ENCODE measurements around the gene IFIT1B.

Gene IFIT1B

DNA sequence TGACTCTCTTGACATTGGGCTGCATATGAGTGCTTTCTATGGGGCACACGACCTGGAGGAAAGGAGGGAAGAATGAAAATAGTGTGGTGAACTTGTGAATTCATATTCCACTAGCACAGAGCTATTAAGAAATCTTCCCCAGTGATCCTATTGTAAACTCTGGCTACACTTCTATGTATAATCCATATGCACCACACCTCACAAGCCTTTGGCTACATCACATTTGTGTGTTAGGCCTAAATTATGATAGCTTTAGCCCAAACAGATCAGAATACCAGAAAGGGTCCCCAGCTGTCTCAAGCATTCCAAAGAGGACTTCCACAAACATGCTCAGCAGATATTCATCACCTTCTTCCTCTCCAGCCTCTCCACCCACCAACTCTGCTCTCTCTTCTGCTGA lies 9.7 kb upstream of the IFIT1B start:
- no peaks in the 10 kb centered on the region for H3K27me3 ChIP-seq (replicated peaks in 2 of 5; ENCODE audit: control insufficient read depth in 4 of 5, insufficient read depth in 5 of 5, low read length in 4 of 5)
- DNase-seq, result no peak
- H3K36me3 ChIP-seq (ENCODE audit: control insufficient read depth in 4 of 4, insufficient read depth in 4 of 4, low read length in 3 of 4), result no peaks in the 10 kb centered on the region
- H3K27ac ChIP-seq (ENCODE audit: insufficient read depth in 1 of 2, low read depth in 1 of 2, low read length in 2 of 2, poor library complexity in 1 of 2, severe bottlenecking in 2 of 2), result no peak overlapping the region
- no peaks in the 10 kb centered on the region for H3K9me3 ChIP-seq (ENCODE audit: control extremely low read depth in 1 of 5, control insufficient read depth in 4 of 5, insufficient read depth in 2 of 5, low read depth in 1 of 5, low read length in 4 of 5)
- ChIA-PET CTCF (interaction anchor here (0.7 to 3.8 kb wide), 14 partner anchors 9 to 158 kb away, joined by 3 to 35 read pairs (median 6); partner anchors contain the start of gene IFIT2), POLR2A (no interaction called here)
- no CpG with 5 or more reads among the region's 1 CpG for WGBS (ENCODE audit: insufficient coverage)
- H3K4me1 ChIP-seq (ENCODE audit: control extremely low read depth in 1 of 4, control insufficient read depth in 4 of 4, insufficient read depth in 4 of 4, low read length in 3 of 4), result peaks cover 10 to 38% (median 21%) of the 10 kb centered on the region in 4 experiments
- no peak overlapping the region for H3K4me3 ChIP-seq (ENCODE audit: control insufficient read depth in 1 of 7, extremely low read depth in 1 of 7, insufficient read depth in 4 of 7, low read depth in 2 of 7, low read length in 6 of 7)

DNA sequence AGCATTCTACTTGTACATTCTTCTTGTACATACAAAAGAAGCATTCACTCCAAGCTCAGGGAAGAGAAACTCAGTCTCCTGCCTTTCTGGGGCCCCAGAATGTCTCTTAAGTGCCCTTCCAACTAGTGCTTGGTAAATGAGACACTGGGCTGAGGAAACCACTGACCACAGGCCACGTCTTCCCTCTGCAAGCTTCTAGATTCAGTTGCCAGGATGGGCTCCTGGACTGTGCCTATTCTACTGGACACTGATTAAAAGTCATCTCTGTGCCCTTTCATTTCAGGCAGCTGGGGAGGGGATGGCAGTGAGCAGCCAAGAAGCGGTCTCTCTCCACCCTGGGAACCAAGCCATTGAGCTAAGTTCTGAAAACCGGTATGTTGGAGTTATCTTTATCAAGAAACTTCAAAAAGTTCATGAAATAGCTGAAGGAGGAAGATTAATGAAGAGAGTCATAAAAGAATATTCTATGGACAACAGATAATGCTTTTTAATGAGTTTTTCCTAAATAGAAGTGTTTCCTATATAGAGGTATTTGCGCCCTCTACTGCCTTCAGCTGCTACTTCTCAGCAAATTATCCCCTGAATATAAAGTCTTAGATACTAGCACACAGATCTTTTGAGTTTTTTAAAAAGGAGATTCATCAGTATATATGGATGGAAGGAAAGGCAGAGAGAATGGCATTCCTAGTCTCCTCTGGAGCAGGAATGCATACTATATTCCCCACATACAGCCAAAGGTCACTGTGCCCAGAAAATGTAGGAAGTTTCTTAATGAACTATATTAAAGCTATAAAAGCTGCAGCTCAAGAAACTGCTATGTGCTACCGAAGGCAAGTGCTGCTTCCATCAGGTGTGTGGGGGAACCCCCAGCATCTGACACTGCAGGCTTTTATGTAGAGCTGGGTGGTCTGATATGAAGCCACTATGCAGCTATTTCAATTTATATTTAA lies 8.4 kb upstream of the IFIT1B start:
- peaks cover 10 to 41% (median 19%) of the 10 kb centered on the region in 4 experiments for H3K4me1 ChIP-seq (ENCODE audit: control extremely low read depth in 1 of 4, control insufficient read depth in 4 of 4, insufficient read depth in 4 of 4, low read length in 3 of 4)
- 50% methylated on average over 2 of the region's 5 CpGs for WGBS (ENCODE audit: insufficient coverage)
- H3K36me3 ChIP-seq (ENCODE audit: control insufficient read depth in 4 of 4, insufficient read depth in 4 of 4, low read length in 3 of 4), result no peaks in the 10 kb centered on the region
- H3K27me3 ChIP-seq (replicated peaks in 2 of 5; ENCODE audit: control insufficient read depth in 4 of 5, insufficient read depth in 5 of 5, low read length in 4 of 5), result no peaks in the 10 kb centered on the region
- no peaks in the 10 kb centered on the region for H3K9me3 ChIP-seq (ENCODE audit: control extremely low read depth in 1 of 5, control insufficient read depth in 4 of 5, insufficient read depth in 2 of 5, low read depth in 1 of 5, low read length in 4 of 5)
- CTCF ChIA-PET, result interaction anchor here (0.7 to 3.8 kb wide), 35 partner anchors 8 to 152 kb away, joined by 3 to 35 read pairs (median 6); partner anchors contain the start of genes IFIT1, IFIT1B, IFIT2 and IFIT3
- H3K4me3 ChIP-seq (ENCODE audit: control insufficient read depth in 1 of 7, extremely low read depth in 1 of 7, insufficient read depth in 4 of 7, low read depth in 2 of 7, low read length in 6 of 7), result peak overlapping the region in 1 of 7 experiments; percentile 11
- no peak overlapping the region for H3K27ac ChIP-seq (ENCODE audit: insufficient read depth in 1 of 2, low read depth in 1 of 2, low read length in 2 of 2, poor library complexity in 1 of 2, severe bottlenecking in 2 of 2)
- peak in 2 of 3 donors; percentile 54 to 55 for DNase-seq
- POLR2A ChIA-PET, result interaction anchor here (0.9 to 1.0 kb wide), 2 partner anchors 23 to 118 kb away, joined by 3 to 4 read pairs; partner anchors contain the start of gene LIPA

DNA sequence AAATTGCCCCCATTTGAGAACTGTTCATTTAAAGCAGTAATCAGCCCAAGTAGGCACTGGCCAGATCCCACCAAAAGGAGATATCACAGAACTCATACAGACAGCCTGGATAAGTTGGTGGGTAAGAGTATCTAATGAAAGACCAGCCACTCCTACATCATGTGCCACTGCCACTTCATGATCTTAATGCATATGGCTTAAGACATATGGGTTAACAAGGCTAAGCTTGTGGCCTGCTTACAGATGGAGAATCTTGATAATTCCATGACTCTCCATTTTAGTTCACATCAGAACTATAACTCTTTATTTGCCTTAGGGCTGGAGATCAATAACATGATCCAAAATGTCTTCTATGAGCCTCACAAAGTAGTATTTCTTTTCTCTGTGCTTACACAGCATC lies 6.8 kb upstream of the IFIT1B start:
- H3K9me3 ChIP-seq (ENCODE audit: control extremely low read depth in 1 of 5, control insufficient read depth in 4 of 5, insufficient read depth in 2 of 5, low read depth in 1 of 5, low read length in 4 of 5), result no peaks in the 10 kb centered on the region
- ChIA-PET POLR2A (no interaction called here), CTCF (interaction anchor here (1.0 to 3.8 kb wide), 8 partner anchors 8 to 157 kb away, joined by 3 to 24 read pairs (median 6); no protein-coding TSS in a partner anchor)
- H3K27ac ChIP-seq (ENCODE audit: insufficient read depth in 1 of 2, low read depth in 1 of 2, low read length in 2 of 2, poor library complexity in 1 of 2, severe bottlenecking in 2 of 2), result no peak overlapping the region
- H3K27me3 ChIP-seq (replicated peaks in 2 of 5; ENCODE audit: control insufficient read depth in 4 of 5, insufficient read depth in 5 of 5, low read length in 4 of 5), result no peaks in the 10 kb centered on the region
- no peak for DNase-seq
- H3K4me3 ChIP-seq (ENCODE audit: control insufficient read depth in 1 of 7, extremely low read depth in 1 of 7, insufficient read depth in 4 of 7, low read depth in 2 of 7, low read length in 6 of 7), result no peak overlapping the region
- no peaks in the 10 kb centered on the region for H3K36me3 ChIP-seq (ENCODE audit: control insufficient read depth in 4 of 4, insufficient read depth in 4 of 4, low read length in 3 of 4)
- H3K4me1 ChIP-seq (ENCODE audit: control extremely low read depth in 1 of 4, control insufficient read depth in 4 of 4, insufficient read depth in 4 of 4, low read length in 3 of 4), result peaks cover 10 to 49% (median 23%) of the 10 kb centered on the region in 4 experiments

DNA sequence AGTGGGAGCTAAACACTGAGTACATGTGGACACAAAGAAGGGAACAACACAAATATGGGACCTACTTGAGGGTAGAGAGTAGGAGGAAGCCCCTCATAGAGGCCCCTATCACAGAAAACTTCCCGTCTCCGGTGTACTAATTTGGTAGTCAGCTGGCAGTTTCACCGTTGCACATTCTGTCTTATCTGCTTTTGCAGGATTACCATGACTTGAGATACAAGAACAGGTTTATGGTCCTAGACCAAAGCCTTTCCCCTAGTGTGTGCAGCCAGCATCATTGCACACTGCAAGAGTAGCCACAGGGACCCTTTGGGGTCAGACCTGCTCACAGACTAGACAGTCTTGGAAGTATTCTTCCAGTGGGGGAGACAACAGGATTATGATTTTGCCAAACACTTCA lies 5.9 kb upstream of the IFIT1B start:
- Histone ChIP-seq H3K9me3 (ENCODE audit: control extremely low read depth in 1 of 5, control insufficient read depth in 4 of 5, insufficient read depth in 2 of 5, low read depth in 1 of 5, low read length in 4 of 5) (no peaks in the 10 kb centered on the region), H3K36me3 (ENCODE audit: control insufficient read depth in 4 of 4, insufficient read depth in 4 of 4, low read length in 3 of 4) (no peaks in the 10 kb centered on the region), H3K4me1 (ENCODE audit: control extremely low read depth in 1 of 4, control insufficient read depth in 4 of 4, insufficient read depth in 4 of 4, low read length in 3 of 4) (peaks cover 10 to 49% (median 23%) of the 10 kb centered on the region in 4 experiments), H3K4me3 (ENCODE audit: control insufficient read depth in 1 of 7, extremely low read depth in 1 of 7, insufficient read depth in 4 of 7, low read depth in 2 of 7, low read length in 6 of 7) (no peak overlapping the region), H3K27ac (ENCODE audit: insufficient read depth in 1 of 2, low read depth in 1 of 2, low read length in 2 of 2, poor library complexity in 1 of 2, severe bottlenecking in 2 of 2) (no peak overlapping the region), H3K27me3 (replicated peaks in 2 of 5; ENCODE audit: control insufficient read depth in 4 of 5, insufficient read depth in 5 of 5, low read length in 4 of 5) (no peaks in the 10 kb centered on the region)
- POLR2A ChIA-PET, result no interaction called here
- CTCF ChIA-PET, result interaction anchor here (0.8 to 3.8 kb wide), 9 partner anchors 9 to 158 kb away, joined by 3 to 24 read pairs (median 4); no protein-coding TSS in a partner anchor
- WGBS (ENCODE audit: insufficient coverage), result 0% methylated on average over 3 of the region's 3 CpGs
- DNase-seq, result peak in 1 of 3 donors; percentile 58

DNA sequence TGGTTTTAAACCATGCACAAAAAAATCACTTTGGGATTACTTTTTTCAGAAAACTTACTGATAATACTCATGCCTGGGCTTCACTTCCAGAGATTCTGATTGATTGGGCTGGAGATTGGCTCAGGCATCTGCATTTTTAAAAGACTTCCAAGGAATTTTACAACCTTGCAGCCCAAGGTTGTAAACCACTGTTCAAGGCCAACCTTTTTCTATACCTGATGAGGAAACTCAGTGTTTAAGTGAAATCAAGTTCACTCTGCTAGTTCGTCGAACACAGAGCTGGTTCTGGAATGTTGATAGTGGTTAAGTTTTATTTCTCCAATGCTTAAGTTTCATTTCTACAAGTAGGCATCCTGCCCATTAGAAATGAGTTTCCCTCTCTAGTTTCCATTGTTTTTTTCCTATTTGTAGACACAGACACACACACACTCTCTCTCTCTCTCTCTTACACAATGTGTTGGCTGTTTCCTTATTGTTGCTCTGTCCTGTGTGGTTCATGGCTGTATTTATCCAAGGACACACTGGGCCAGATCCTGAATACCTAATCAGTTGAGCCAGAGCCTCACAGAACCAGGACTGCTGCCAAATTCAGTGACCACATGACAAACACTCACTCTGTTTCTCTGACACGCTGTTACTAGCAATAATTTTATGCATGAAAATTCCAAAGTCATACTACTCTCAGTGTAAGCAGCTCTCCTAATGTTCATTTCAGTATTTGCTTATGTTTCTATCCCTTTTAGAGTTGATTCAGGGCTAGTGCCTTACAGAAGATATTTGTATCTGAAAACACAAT lies 3.7 kb upstream of the IFIT1B start:
- Histone ChIP-seq H3K4me1 (ENCODE audit: control extremely low read depth in 1 of 4, control insufficient read depth in 4 of 4, insufficient read depth in 4 of 4, low read length in 3 of 4) (peaks cover 5 to 41% (median 17%) of the 10 kb centered on the region in 4 experiments), H3K27ac (ENCODE audit: insufficient read depth in 1 of 2, low read depth in 1 of 2, low read length in 2 of 2, poor library complexity in 1 of 2, severe bottlenecking in 2 of 2) (peak overlapping the region in 1 of 2 experiments; percentile 4), H3K9me3 (ENCODE audit: control extremely low read depth in 1 of 5, control insufficient read depth in 4 of 5, insufficient read depth in 2 of 5, low read depth in 1 of 5, low read length in 4 of 5) (no peaks in the 10 kb centered on the region), H3K36me3 (ENCODE audit: control insufficient read depth in 4 of 4, insufficient read depth in 4 of 4, low read length in 3 of 4) (no peaks in the 10 kb centered on the region), H3K4me3 (ENCODE audit: control insufficient read depth in 1 of 7, extremely low read depth in 1 of 7, insufficient read depth in 4 of 7, low read depth in 2 of 7, low read length in 6 of 7) (peak overlapping the region in 1 of 7 experiments; percentile 5), H3K27me3 (replicated peaks in 2 of 5; ENCODE audit: control insufficient read depth in 4 of 5, insufficient read depth in 5 of 5, low read length in 4 of 5) (no peaks in the 10 kb centered on the region)
- ChIA-PET CTCF (interaction anchor here (0.6 to 1.3 kb wide), 4 partner anchors 9 to 252 kb away, joined by 3 to 5 read pairs (median 3); partner anchors contain the start of gene IFIT1), POLR2A (no interaction called here)
- 0% methylated on average over 3 of the region's 3 CpGs for WGBS (ENCODE audit: insufficient coverage)
- DNase-seq, result peak in 2 of 3 donors; percentile 70 to 79

DNA sequence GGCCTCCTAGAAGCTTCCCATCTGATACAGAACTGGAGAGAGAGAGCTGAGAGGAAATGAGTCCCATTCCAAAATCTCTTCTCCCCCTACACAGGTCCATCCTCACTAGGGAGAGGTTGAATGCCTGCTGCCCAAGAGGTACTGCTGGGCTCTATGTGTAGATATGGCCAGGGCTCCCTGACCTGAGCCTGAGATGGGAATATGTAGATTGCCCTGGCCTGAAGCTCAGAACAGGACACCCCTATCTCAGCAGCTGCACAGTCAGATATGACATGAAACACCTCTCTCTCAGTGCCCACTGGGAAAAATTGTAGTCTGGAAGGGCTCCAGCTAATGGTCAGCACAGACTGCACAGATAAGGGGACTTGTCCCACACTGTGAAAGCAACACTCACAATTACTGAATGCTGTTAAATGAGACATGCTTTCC lies 3.1 kb upstream of the IFIT1B start:
- Histone ChIP-seq H3K36me3 (ENCODE audit: control insufficient read depth in 4 of 4, insufficient read depth in 4 of 4, low read length in 3 of 4) (no peaks in the 10 kb centered on the region), H3K4me1 (ENCODE audit: control extremely low read depth in 1 of 4, control insufficient read depth in 4 of 4, insufficient read depth in 4 of 4, low read length in 3 of 4) (peaks cover 5 to 35% (median 13%) of the 10 kb centered on the region in 4 experiments), H3K27me3 (replicated peaks in 2 of 5; ENCODE audit: control insufficient read depth in 4 of 5, insufficient read depth in 5 of 5, low read length in 4 of 5) (no peaks in the 10 kb centered on the region), H3K27ac (ENCODE audit: insufficient read depth in 1 of 2, low read depth in 1 of 2, low read length in 2 of 2, poor library complexity in 1 of 2, severe bottlenecking in 2 of 2) (peak overlapping the region in 1 of 2 experiments; percentile 4), H3K4me3 (ENCODE audit: control insufficient read depth in 1 of 7, extremely low read depth in 1 of 7, insufficient read depth in 4 of 7, low read depth in 2 of 7, low read length in 6 of 7) (no peak overlapping the region), H3K9me3 (ENCODE audit: control extremely low read depth in 1 of 5, control insufficient read depth in 4 of 5, insufficient read depth in 2 of 5, low read depth in 1 of 5, low read length in 4 of 5) (no peaks in the 10 kb centered on the region)
- DNase-seq, result no peak
- ChIA-PET CTCF (interaction anchor here (0.6 to 1.3 kb wide), 3 partner anchors 8 to 251 kb away, joined by 3 to 5 read pairs (median 3); no protein-coding TSS in a partner anchor), POLR2A (no interaction called here)

Data from common myeloid progenitor, CD34-positive (primary cell).